Kidney (tissue), 14 donors: ENCODE results near the gene NUDT3. TPM values are rescaled to one million over a fixed set of nuclear protein-coding genes. Genes with fewer than 3 reads are reported as not detected.

Source experiments
- DNase-seq, 5 donors: peaks; one replicate each; pipeline ENCODE4 v3.0.0-alpha.2; 2013 to 2020
- FAIRE-seq: peaks from 2 replicates; lab custom pipeline; 2012; peaks lifted over from hg19 to GRCh38; lab: Jason Lieb, UNC
- H3K27ac ChIP-seq, 2 donors: one replicate each; pipeline ENCODE4 v1.7.0; 2013; ENCODE audit warnings: low read depth in 2 of 2, low read length in 2 of 2, inconsistent platforms in 1 of 2
- H3K27me3 ChIP-seq: one replicate; pipeline ENCODE4 v1.7.1; 2013; ENCODE audit warnings: low read length, inconsistent platforms; ENCODE audit not compliant: control insufficient read depth, insufficient read depth
- H3K36me3 ChIP-seq, 3 donors: one replicate each; pipeline versions ENCODE4 v1.7.0 to v1.7.1; 2013; ENCODE audit warnings: low read length in 3 of 3, control low read depth in 1 of 3, inconsistent platforms in 1 of 3; ENCODE audit not compliant: insufficient read depth in 3 of 3, control insufficient read depth in 2 of 3
- H3K4me1 ChIP-seq, 3 donors: one replicate each; pipeline versions ENCODE4 v1.7.0 to v1.7.1; 2013; ENCODE audit warnings: low read length in 3 of 3, inconsistent platforms in 1 of 3, low read depth in 1 of 3; ENCODE audit not compliant: control insufficient read depth in 2 of 3, insufficient read depth in 2 of 3
- H3K4me3 ChIP-seq, 3 donors: one replicate each; pipeline versions ENCODE4 v1.7.0 to v1.8.1; 2013; ENCODE audit warnings: low read length in 3 of 3, control low read depth in 1 of 3, inconsistent platforms in 1 of 3
- H3K9ac ChIP-seq, 3 donors: one replicate each; pipeline versions ENCODE4 v1.7.0 to v1.7.1; 2013; ENCODE audit warnings: low read length in 3 of 3, control low read depth in 1 of 3, inconsistent platforms in 1 of 3
- H3K9me3 ChIP-seq, 3 donors: one replicate each; pipeline versions ENCODE4 v1.7.0 to v1.7.1; 2013; ENCODE audit warnings: low read length in 3 of 3, control low read depth in 1 of 3, inconsistent platforms in 1 of 3; ENCODE audit not compliant: control insufficient read depth in 2 of 3, insufficient read depth in 1 of 3
- CTCF ChIP-seq: IDR thresholded peaks from 3 replicates; pipeline ENCODE4 v1.5.1; 2012; ENCODE audit warnings: mild to moderate bottlenecking, moderate library complexity, borderline replicate concordance; ENCODE audit not compliant: insufficient read depth; ENCODE audit errors: extremely low read depth
- intact Hi-C: fragments of 100-400 bp; cut with DNase I; formaldehyde crosslinking; loops from one replicate; pipeline ENCODE4 v1.11.1; 2022
- polyA plus RNA-seq: library from polyadenylated mRNA; stranded (reverse); fragments of 350-450 nt; fragmentation: Illumina TruSeq; extraction: RNeasy Lipid Tissue Mini Kit (QIAGEN cat#74804); gene quantifications from one replicate; pipeline ENCODE4 v1.2.3, GENCODE V29; 2014; ENCODE audit warnings: low read depth, low replicate concordance; ENCODE audit not compliant: insufficient read depth
- total RNA-seq: library from RNA; stranded (reverse); fragmentation: NEBNext Ultra II Directional; extraction: Animal tissue kit (Norgen Biotek cat#: 25700); gene quantifications from one replicate; pipeline ENCODE4 v1.2.1, GENCODE V29; 2021
- donor health status: control.
- donor health status: control.
- donor health status: control.
- donor health status: control.
- donor health status: control.
- donor health status: DM: yes; HTN: yes; CAD: no.
- donor health status: Normal renal cell carcinoma (clear cell type).

The NUDT3 gene
- total and polyA plus RNA-seq, 2 donors from 2014 or later = 17.7 to 53.8 TPM

GRCh38 chr6:34302929-34303328 is 89.5 kb downstream of the NUDT3 start:
- H3K9ac ChIP-seq = no peak overlapping the region
- no peak for TF ChIP-seq CTCF
- DNase-seq = no peak
- H3K9me3 ChIP-seq = no peaks in the 10 kb centered on the region
- no peak for FAIRE-seq
- H3K27ac ChIP-seq = no peak overlapping the region
- no peaks in the 10 kb centered on the region for H3K36me3 ChIP-seq
- peaks cover 0 to 7% (median 0%) of the 10 kb centered on the region in 3 donors for H3K4me1 ChIP-seq
- H3K27me3 ChIP-seq = no peaks in the 10 kb centered on the region
- intact Hi-C loops = no loop called here
- no peak overlapping the region for H3K4me3 ChIP-seq

- no peak for TF ChIP-seq CTCF
- H3K9ac ChIP-seq = no peak overlapping the region
- no peaks in the 10 kb centered on the region for H3K36me3 ChIP-seq
- intact Hi-C loops = no loop called here
- H3K9me3 ChIP-seq = no peaks in the 10 kb centered on the region
- peaks cover 0 to 7% (median 0%) of the 10 kb centered on the region in 3 donors for H3K4me1 ChIP-seq
- no peaks in the 10 kb centered on the region for H3K27me3 ChIP-seq
- FAIRE-seq = no peak
- no peak overlapping the region for H3K4me3 ChIP-seq
- peak in 3 of 5 donors; percentile 28 to 89 (median 67) for DNase-seq
- H3K27ac ChIP-seq = no peak overlapping the region
These were observed 91.1 kb downstream of the NUDT3 start for GRCh38 chr6:34301408-34301807.

DNA sequence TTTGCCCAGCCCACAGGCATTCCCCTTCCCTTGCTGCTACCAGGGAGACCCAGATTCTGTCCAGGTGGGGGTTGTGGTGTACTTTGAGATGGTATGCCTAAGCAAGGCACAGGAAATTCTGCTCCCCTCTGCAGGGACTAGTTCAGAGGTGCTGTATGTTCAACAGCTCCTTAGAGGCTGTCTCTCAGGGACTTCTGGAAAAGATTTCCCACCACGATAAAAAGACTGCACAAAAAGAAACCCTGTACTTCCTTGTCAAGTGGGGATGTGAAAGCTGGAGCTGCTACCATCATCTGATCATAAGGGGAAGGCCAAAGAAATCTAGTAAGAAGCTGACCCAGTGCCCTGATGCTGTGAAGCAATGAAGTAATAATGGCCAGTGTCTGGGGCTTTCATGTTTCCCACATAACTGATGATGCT is 92.1 kb downstream of the NUDT3 start:
- intact Hi-C loops = no loop called here
- DNase-seq (no peak), FAIRE-seq (no peak)
- no peak overlapping the region for H3K9ac ChIP-seq
- H3K9me3 ChIP-seq = no peaks in the 10 kb centered on the region
- H3K4me3 ChIP-seq = no peak overlapping the region
- no peaks in the 10 kb centered on the region for H3K27me3 ChIP-seq
- no peak for TF ChIP-seq CTCF
- H3K4me1 ChIP-seq = peaks cover 0 to 5% (median 0%) of the 10 kb centered on the region in 3 donors
- no peaks in the 10 kb centered on the region for H3K36me3 ChIP-seq
- peak overlapping the region in 1 of 2 donors; percentile 8 for H3K27ac ChIP-seq

DNA sequence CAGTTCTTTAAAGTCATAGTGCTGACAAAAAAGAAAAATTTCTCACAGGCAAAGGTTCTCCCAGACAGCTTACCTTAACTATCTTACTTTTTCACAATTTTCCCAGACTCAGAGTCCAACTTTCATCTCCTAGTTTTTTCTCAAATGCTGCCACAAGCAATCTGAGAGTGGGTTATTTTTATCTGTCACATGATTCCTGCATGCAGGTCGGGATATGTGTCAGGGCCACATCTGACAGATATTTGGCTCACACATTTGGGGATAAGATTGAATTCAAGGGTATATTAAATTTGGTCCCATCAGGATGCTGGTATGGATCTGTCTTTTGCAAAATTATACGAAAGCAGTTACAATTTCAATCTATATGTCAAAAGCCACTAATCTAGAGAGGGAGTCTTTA is 93.5 kb downstream of the NUDT3 start:
- FAIRE-seq (no peak), DNase-seq (no peak)
- Histone ChIP-seq H3K4me3 (no peak overlapping the region), H3K9ac (no peak overlapping the region), H3K9me3 (no peaks in the 10 kb centered on the region), H3K27ac (no peak overlapping the region), H3K36me3 (no peaks in the 10 kb centered on the region), H3K27me3 (no peaks in the 10 kb centered on the region), H3K4me1 (peaks cover 0 to 5% (median 0%) of the 10 kb centered on the region in 3 donors)
- TF ChIP-seq CTCF = no peak
- intact Hi-C loops = no loop called here
